ENCODE data around the gene CLDN22.

CLDN22 gene

DNA sequence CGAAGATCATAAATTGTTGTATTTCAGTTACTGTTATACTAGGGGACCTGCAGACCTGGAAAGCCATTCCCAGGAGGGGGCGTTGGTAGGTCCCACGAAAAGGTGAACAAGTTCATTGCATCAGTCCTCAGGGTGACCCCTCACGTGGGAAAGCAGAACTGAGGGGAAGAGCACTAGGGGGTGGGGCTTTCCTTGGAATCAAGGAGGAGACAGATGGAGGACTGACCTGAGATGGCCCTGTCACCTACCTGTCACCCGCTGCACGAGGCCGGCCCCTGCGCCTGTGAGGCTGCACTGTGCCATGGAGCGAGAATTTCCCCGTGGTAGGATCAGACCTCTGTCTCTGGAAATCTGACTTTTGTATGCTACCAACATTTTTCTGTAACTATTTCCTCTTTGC is 43.9 kb upstream of the CLDN22 start:
- Histone ChIP-seq H3K27me3 (ENCODE audit: insufficient read depth, low read length, poor library complexity) (no peaks in the 10 kb centered on the region), H3K4me3 (ENCODE audit: low read depth in 1 of 2, low read length in 2 of 2) (no peak overlapping the region), H3K79me2 (ENCODE audit: insufficient read depth, low read length) (no peaks in the 10 kb centered on the region), H3K36me3 (ENCODE audit: insufficient read depth, low read length) (no peaks in the 10 kb centered on the region), H3K27ac (ENCODE audit: low read length) (no peak overlapping the region), H3K9me3 (ENCODE audit: insufficient read depth, low read length, severe bottlenecking) (no peaks in the 10 kb centered on the region), H3K4me1 (ENCODE audit: insufficient read depth, low read length) (no peaks in the 10 kb centered on the region), H3K9ac (ENCODE audit: low read depth, low read length) (no peak overlapping the region), H4K20me1 (ENCODE audit: insufficient read depth, low read length) (no peaks in the 10 kb centered on the region), H2AFZ (ENCODE audit: low read depth, low read length) (no peak overlapping the region), H3K4me2 (ENCODE audit: insufficient read depth, low read length) (no peak overlapping the region)
- TF ChIP-seq EZH2 (IDR thresholded peaks at IDR 0.05; ENCODE audit: borderline replicate concordance, low read depth, low read length, severe bottlenecking) = no peak
- TF ChIP-seq, protein P1, sequence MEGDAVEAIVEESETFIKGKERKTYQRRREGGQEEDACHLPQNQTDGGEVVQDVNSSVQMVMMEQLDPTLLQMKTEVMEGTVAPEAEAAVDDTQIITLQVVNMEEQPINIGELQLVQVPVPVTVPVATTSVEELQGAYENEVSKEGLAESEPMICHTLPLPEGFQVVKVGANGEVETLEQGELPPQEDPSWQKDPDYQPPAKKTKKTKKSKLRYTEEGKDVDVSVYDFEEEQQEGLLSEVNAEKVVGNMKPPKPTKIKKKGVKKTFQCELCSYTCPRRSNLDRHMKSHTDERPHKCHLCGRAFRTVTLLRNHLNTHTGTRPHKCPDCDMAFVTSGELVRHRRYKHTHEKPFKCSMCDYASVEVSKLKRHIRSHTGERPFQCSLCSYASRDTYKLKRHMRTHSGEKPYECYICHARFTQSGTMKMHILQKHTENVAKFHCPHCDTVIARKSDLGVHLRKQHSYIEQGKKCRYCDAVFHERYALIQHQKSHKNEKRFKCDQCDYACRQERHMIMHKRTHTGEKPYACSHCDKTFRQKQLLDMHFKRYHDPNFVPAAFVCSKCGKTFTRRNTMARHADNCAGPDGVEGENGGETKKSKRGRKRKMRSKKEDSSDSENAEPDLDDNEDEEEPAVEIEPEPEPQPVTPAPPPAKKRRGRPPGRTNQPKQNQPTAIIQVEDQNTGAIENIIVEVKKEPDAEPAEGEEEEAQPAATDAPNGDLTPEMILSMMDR (IDR thresholded peaks at IDR 0.05; ENCODE audit: borderline replicate concordance, extremely low read depth, low read length, poor library complexity, severe bottlenecking) = no peak
- no peak for DNase-seq
- ATAC-seq (ENCODE audit: insufficient read depth, low read depth) = no peak

DNA sequence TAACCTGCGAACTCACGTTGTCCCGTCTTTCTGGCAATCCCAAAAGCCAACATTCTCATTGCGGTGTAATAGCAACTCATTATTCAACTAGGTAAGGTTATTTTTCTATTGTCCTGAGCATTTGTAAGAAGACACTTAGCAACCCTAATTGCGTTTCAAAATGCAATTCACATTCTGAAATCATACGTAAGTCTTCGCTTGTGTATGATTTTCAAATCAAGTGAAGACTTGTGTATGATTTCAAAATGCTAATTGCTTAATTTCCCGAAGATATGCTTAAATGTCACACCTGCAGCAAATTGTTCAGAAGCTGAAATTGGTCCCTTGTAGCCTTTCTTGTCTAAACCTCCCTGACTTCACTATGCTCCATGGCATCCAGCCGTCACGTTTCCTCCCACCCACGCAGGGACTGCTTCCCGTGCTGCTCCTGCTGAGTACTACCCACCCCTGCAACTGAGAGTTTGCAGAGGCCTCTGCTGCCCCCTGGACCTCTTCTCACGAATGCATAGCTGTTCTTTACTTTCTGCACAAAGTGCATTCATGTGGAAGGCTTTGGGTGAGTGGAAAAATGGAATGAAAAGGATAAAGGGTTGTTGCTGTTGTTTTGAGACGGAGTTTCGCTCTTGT is 43.0 kb upstream of the CLDN22 start:
- Histone ChIP-seq H3K27me3 (ENCODE audit: insufficient read depth, low read length, poor library complexity) (no peaks in the 10 kb centered on the region), H3K27ac (ENCODE audit: low read length) (no peak overlapping the region), H3K9me3 (ENCODE audit: insufficient read depth, low read length, severe bottlenecking) (no peaks in the 10 kb centered on the region), H3K4me1 (ENCODE audit: insufficient read depth, low read length) (no peaks in the 10 kb centered on the region), H2AFZ (ENCODE audit: low read depth, low read length) (no peak overlapping the region), H3K9ac (ENCODE audit: low read depth, low read length) (no peak overlapping the region), H3K4me3 (ENCODE audit: low read depth in 1 of 2, low read length in 2 of 2) (no peak overlapping the region), H4K20me1 (ENCODE audit: insufficient read depth, low read length) (no peaks in the 10 kb centered on the region), H3K79me2 (ENCODE audit: insufficient read depth, low read length) (no peaks in the 10 kb centered on the region), H3K36me3 (ENCODE audit: insufficient read depth, low read length) (no peaks in the 10 kb centered on the region), H3K4me2 (ENCODE audit: insufficient read depth, low read length) (no peak overlapping the region)
- no peak for ATAC-seq (ENCODE audit: insufficient read depth, low read depth)
- DNase-seq = no peak
- TF ChIP-seq EZH2 (IDR thresholded peaks at IDR 0.05; ENCODE audit: borderline replicate concordance, low read depth, low read length, severe bottlenecking) = no peak
- TF ChIP-seq, protein P1 (IDR thresholded peaks at IDR 0.05; ENCODE audit: borderline replicate concordance, extremely low read depth, low read length, poor library complexity, severe bottlenecking) = no peak

DNA sequence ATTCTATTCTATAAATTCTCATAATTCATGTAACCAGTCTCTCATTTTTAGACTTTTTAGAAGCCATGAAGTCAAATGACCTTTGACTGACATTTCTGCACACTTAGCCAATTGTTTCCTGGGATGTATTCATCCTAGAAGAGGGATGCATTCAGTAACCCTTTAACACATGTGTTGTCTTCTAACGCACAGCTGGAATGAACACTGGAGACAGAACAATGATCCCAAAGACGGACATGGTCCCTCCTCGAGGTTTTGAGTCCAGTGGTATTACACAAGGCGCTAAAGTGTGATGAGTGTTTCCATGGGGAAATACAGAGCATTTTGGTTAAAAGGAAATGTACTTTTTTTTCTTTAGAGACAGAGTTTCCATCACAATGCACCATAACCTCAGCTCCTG is 42.0 kb upstream of the CLDN22 start:
- Histone ChIP-seq H3K27ac (ENCODE audit: low read length) (no peak overlapping the region), H2AFZ (ENCODE audit: low read depth, low read length) (no peak overlapping the region), H3K4me1 (ENCODE audit: insufficient read depth, low read length) (no peaks in the 10 kb centered on the region), H3K36me3 (ENCODE audit: insufficient read depth, low read length) (no peaks in the 10 kb centered on the region), H3K9me3 (ENCODE audit: insufficient read depth, low read length, severe bottlenecking) (no peaks in the 10 kb centered on the region), H3K9ac (ENCODE audit: low read depth, low read length) (no peak overlapping the region), H3K4me3 (ENCODE audit: low read depth in 1 of 2, low read length in 2 of 2) (no peak overlapping the region), H4K20me1 (ENCODE audit: insufficient read depth, low read length) (no peaks in the 10 kb centered on the region), H3K27me3 (ENCODE audit: insufficient read depth, low read length, poor library complexity) (no peaks in the 10 kb centered on the region), H3K4me2 (ENCODE audit: insufficient read depth, low read length) (no peak overlapping the region), H3K79me2 (ENCODE audit: insufficient read depth, low read length) (no peaks in the 10 kb centered on the region)
- no peak for TF ChIP-seq EZH2 (IDR thresholded peaks at IDR 0.05; ENCODE audit: borderline replicate concordance, low read depth, low read length, severe bottlenecking)
- TF ChIP-seq, protein P1 (IDR thresholded peaks at IDR 0.05; ENCODE audit: borderline replicate concordance, extremely low read depth, low read length, poor library complexity, severe bottlenecking) = no peak
- ATAC-seq (ENCODE audit: insufficient read depth, low read depth) (no peak), DNase-seq (no peak)

All from DND-41 (cell line).